Stimulated activated CD4-positive, alpha-beta T cell treated with anti-CD3 and anti-CD28 coated beads, Interleukin-1b, Interleukin-23, amount 100 ng/mL, for 24 hours (primary cell): ENCODE data around the gene YARS2.
"Not testable (repeated sequence)": the region's sequence is repeated elsewhere in the genome, so short reads cannot be mapped to it uniquely, and the experiment has no call there.

Experiments
- DNase-seq, 4 experiments: peaks; one replicate each; pipeline ENCODE4 v3.0.0-alpha.2; 2020; ENCODE audit warnings: low read depth in 4 of 4, low spot score in 1 of 4

The YARS2 gene

DNA sequence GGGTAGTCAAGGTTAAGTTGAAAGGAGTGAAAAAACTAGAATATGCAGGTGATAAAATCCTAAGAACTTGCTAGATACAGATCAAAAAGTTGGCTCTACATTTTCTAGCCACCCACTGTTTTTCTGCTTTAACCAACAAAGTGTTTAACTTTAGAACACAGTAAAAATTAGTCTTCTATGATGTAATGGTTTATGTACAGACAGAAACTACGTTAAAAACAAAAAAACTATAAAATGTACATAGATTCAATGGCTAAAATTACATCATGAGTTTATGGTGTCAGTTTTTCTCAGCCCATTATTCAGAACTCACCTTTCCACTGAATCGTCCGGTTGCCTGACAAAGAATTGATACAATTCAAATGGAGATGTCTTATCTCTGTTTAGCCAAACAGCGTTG is 2.1 kb downstream of the YARS2 start:
- no peak for DNase-seq

DNA sequence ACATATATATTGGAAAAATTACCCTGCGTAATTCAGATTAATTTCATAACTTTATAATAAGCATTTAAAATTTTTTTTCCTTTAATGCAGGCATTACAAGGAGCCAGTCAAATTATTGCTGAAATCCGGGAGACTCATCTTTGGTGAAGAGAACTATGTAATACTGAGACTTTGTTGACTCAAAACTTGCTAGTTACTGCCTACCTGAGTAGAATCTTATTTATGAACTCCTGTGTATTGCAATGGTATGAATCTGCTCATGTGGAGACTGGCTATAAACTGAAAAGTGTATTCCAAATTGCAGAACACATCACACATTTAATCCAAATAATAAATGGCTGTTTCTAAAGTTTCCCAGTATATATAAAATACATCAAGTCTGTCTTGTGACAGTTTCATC is 12.4 kb downstream of the YARS2 start:
- no peak for DNase-seq

DNA sequence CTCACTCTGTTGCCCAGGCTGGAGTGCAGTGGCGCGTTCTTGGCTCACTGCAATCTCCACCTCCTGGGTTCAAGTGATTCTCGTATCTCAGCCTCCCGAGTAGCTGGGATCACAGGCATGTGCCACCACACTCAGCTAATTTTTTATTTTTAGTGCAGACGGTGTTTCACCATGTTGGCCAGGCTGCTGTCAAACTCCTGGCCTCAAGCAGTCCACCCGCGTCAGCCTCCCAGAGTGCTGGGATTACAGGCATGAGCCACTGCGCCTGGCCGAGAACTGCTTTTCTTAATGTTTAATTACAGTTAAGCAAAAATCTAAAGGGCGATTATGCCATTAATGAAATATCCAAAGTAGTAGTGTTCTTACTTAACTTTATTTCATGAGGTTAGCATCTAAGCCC is 13.6 kb downstream of the YARS2 start:
- no peak for DNase-seq

DNA sequence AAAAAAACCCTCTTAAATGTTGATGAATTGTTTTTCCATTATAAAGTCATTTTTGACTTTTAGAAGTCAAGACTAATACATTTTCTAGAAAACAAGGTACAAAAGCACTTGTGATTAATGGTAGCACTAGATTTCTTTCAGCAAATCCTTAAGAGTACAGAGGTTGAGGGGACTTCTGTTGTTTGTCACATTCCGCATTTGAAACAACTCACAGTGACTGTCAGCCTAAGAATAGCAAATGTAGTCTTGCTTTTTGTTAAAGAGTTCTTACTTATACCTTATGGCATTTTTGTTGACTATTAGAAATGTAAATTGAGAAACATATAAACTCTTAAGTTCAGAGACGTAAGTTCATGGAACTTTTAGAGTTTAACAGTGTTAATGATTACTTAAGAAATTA is 16.4 kb downstream of the YARS2 start:
- no peak for DNase-seq

DNA sequence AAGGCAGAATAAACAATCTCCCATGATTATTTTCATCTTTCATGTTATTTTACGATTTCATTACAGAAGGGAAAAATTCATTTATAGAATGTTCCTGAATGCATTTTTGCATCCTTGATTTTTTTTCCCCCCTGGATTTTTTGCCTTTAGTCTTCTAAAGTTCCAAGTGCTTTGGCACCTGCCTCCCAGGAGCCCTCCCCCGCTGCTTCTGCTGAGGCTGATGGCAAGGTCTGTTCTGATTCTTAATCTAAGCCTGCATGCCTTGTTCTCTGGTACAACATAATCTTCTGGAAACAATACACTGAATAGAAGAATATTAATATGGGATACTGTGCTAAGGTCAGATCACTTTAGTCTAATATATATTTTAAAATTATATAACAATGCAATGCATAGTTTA is 18.0 kb downstream of the YARS2 start:
- DNase-seq = no peak

DNA sequence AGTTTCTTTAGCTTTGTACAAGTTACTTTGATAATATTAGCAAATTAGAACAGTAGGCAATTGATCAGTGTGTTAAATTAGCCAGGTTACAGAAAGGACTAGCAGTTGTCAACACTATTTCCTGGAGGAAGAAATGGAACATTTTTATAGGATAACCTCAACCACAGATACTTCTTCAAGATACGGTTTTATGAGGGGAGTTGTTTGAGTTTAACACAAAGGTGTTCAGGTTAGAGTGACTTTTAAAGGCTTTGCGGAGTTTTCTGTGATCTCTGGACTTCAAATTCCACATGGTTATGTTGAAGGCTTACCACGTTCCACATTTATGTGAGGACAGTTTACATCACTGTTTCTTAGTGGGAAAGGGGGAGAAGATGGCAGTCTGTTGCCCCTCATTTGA is 19.3 kb downstream of the YARS2 start:
- DNase-seq = no peak

DNA sequence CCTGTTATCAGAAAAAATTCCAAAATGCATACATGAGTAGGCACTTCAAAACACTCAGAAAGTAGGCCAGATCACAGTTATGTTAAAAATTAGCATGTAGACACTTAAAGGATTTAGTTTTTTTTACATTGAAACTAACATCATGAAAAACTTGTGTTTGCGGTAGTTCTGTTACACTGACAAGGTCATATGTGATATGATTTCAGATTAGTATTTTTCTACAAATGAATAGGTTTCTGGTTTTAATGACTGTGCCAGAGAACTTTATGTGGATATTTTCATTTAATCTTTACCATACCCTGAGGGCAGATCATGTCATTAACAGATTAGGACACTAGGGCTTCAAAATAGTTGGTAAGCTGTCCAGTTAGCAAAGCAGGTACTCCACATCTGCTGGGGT is 20.7 kb downstream of the YARS2 start:
- DNase-seq = no peak

DNA sequence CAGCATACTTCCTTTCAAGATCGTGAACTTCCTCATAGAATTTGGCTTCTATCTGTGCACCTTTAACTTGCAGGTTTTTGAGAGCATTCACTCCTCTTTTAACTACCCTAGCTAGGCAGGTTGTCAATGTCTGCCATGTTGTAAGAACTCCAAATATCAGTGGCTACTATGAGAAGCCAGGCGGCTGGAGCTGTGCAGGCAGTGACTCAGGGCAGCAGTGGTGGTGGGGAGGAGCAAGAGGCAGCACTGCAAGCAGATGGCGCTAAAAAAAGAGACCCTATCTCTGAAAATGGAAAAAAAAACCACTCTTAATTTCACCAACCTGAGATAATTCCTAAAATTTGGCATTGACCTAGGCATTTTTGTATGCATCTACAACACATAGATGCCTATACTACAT is 28.5 kb downstream of the YARS2 start:
- DNase-seq = no peak

DNA sequence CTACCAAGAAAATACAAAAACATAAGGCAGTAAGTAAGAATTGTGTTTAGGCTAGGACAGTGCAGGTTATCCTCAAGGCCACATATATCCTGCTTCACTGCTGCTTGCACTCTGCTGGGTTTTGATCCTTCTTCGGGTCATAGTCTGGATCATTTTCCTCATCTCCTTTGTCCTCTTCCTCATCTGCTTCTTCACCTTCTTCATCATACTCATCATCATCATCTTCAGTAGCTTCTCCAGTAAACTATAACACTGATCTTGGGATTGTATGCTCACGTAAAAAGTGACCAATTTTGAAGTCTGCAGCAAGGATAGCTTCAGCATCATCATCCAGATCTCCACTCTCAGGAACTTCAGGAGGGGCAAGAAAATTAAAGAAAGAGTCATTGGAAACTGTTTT is 29.4 kb downstream of the YARS2 start:
- no peak for DNase-seq

DNA sequence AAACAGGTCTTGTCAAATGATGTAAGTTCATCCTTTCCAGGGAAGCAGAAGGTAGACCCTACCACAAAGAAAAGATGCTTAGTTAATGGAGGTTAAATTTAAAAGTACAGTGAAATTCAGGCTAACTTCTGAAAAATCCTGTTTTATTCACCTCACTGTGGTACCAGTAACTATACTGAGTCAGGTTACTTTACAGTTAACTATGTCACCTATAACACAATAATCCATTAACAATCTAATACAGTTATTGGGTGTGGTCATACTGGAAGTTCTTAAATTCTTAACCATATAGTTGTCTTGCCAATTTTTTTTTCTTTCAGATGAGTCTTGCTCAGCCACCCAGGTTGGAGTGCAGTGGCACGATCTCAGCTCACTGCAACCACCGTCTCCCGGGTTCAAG is 30.4 kb downstream of the YARS2 start:
- DNase-seq = not testable (repeated sequence)

DNA sequence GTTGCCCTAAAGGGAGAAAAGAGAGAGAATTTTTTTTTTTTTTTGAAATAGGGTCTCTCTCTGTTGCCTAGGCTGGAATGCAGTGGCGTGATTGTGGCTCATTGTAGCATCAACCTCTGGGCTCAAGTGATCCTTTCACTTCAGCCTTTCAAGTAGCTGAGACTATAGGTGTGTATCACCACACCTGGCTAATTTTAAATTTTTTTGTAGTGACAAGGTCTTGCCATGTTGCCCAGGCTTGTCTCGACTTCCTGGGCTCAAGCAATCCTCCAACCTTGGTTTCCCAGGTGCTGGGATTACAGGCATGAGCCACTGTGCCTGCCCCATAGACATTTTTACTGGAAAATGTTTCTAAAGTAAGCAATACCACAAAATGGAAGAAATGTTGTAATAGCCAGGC is 36.8 kb downstream of the YARS2 start:
- DNase-seq = no peak

DNA sequence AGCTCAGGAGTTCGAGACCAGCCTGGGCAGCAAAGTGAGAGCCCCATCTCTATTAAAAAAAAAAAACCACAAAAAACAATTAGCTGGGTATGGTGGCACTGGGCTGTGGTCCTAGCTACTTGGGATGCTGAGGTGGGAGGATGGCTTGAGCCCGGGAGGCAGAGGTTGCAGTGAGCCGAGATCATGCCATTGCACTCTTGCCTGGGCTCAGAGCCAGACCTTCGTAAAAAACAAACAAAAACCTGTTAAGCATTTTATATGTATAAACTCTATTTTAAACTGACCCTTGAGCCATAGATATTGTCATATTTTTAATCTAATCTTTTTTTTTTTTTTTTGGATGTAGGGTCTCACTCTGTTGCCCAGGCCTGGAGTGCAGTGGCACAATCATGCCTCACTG is 40.9 kb downstream of the YARS2 start:
- DNase-seq = no peak

DNA sequence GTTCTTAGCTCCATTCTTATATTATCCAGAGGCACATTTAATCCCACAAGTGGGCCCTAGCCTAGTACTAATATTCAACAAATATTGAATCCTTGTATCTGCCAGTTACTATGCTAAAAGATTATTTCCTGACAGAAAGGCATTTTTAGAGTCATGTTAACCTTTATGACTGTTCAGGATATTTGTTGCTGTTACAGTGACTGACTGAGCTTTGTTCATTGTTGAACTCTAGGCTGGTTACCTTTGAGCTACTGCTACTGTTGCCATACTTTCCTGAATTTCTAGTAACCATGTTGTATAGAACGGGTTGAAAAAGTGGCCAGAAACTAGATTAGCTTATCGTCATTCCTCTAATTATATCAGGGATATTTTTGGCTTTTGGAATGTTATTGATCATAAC is 46.8 kb downstream of the YARS2 start:
- DNase-seq = no peak

DNA sequence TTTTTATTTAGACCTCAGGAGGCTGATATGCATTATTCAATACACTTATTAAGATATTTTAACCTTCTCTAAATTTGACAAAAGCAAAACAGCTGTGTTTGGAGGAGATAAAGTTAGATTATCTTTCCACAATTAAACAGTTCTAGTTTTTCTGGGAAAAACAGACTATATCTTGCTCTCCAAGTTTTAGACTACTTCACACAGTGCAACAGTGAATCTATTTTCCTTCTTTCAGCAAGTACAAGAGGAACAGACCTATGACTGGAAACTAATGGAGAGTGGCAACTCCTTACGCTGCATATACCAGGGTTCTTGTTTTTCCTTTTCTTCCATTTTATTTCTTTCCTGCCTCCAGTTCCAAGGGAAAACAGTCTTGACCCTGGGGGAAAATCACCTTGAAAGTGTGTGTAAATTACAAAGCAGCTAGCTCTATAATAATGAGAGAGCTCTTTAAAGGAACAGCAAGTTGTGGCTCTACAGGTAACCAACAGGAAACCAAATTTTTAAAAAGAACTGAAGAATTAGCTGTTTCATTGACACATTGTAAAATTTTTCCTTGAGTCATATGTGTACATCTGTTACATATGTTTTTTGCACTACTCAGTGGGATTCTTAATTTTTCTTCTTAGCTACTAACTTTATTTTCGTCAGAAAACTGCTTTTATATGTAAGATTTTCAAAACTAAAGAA is 49.2 kb downstream of the YARS2 start:
- DNase-seq = no peak

DNA sequence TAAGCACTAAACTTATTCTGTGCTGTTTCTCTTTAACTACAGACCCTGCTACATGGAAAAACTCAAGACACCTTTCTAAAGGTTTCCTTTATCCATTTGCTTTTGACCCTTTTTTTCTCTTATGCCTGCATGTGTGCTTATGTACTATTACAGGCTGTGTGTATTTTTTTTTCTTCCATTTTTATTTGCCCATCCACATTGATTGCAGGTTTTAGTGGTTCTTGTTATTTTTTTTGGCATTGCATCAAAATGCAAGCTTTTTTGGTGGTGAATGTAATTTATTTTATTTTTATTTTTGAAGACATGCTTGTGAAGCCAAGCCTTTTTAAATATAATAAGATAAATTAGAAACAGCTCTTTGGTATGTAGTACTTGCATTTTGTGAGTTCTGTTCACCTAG is 49.9 kb downstream of the YARS2 start:
- no peak for DNase-seq

DNA sequence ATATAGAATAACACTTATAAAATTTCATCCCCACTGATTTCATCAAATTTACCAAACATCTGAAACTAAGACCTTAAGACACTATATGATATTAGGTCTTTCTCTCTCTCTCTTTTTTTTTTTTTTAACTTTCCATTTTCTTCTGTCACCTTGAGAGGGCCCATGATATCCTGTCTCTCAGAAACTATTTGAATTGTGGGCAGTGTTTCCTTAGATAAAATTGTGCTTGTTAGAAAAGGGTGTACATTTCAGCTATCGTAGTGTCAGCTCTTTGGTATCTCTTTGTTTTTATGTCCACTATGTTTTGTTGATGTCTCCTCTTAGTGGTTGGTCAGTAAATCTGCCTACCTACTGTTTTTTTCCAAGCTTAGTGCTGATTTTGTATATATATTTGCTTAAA is 52.8 kb downstream of the YARS2 start:
- no peak for DNase-seq

DNA sequence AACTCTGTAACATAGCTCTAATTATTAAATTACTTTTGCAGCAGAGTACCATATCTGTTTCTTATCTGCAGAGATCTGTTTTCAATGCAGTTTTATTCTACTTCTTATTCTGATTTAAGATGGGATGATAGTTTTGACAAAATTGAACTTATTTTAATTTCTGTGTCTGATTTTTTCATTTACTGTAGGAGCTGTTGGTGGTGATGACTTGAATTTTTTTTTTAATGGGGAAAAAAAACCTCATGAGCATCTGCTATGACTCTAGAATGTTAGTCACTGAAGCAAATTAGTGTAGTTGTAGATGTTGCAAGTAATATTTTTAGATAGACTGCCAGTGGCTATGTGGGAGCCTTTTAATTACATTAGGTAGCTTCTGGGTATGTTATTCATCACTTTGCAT is 53.2 kb downstream of the YARS2 start:
- DNase-seq = no peak

DNA sequence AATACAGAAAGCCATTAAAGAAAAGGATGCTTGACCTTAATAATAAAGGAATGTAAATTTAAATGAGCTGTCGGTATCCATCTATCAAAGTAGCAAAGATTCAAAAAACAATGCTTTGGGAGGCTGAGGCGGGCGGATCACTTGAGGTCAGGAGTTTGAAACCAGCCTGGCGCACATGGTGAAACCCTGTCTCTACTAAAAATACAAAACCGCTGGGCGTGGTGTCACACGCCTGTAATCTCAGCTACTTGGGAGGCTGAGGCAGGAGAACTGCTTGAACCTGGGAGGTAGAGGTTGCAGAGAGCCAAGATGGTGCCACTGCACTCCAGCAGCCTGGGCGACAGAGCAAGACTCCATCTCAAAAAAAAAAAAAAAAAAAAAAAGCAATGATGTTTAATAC is 56.3 kb downstream of the YARS2 start:
- DNase-seq = not testable (repeated sequence)

DNA sequence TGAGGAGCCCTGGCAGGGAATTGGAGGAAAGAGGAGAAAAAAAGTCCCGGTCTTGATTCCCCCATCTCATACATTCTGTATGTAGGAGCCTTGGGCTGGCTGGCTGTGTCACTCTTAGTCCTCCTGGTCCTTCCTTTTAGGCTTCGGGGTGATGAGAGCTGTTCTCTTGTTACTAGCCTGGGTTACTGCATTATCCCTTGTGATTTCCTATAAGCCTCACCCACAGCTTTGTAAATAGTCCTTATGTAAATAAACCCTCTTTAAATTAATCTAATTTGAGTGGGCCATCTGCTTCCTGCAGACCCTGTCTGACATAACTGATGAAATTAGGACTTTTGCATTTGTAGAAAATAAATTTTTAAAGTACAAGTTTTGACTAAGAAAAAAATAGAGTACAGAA is 57.4 kb downstream of the YARS2 start:
- no peak for DNase-seq

DNA sequence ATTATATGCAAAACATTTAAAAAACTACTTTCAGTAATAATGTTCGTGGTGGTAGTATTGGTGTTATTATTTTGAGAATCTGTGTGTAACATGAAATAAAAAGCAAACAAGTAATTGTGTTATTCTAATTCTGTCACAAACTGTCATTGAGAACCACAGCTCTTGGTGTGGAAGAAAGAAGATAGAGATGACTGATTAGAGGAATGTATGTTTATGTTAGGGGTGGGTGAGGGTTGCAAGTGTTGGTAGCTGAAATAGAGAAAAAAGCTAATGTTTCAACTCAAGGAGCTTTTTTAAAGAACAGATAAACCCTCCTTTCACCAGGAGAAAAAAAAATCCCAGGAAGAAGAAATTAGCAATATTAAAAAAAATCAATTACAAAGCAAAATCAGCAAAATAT is 58.3 kb downstream of the YARS2 start:
- DNase-seq = no peak
